ENCODE data around the gene GRM2.
"Not testable (repeated sequence)": the region's sequence is repeated elsewhere in the genome, so short reads cannot be mapped to it uniquely, and the experiment has no call there.

The GRM2 gene

GRCh38 chr3:51722362-51722761, 15.5 kb downstream of the GRM2 start:
- DNase-seq (ENCODE audit: low read depth) = no peak

DNA sequence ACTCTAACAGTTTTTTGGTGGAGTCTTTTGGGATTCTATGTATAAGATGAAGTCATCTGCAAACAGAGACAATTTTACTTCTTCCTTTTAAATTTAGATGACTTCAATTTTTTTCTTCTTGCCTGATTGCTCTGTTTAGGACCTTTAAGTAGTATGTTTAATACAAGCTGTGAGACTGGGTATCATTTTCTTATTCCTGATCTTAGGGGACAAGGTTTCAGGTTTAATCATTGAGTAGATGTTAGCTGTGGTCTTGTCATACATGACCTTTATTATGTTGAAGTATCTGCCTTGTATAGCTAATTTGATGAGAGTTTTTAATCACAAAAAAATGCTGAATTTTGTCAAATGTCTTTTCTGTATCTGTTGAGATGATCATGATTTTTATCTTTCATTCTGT, 20.6 kb downstream of the GRM2 start:
- DNase-seq (ENCODE audit: low read depth) = no peak

DNA sequence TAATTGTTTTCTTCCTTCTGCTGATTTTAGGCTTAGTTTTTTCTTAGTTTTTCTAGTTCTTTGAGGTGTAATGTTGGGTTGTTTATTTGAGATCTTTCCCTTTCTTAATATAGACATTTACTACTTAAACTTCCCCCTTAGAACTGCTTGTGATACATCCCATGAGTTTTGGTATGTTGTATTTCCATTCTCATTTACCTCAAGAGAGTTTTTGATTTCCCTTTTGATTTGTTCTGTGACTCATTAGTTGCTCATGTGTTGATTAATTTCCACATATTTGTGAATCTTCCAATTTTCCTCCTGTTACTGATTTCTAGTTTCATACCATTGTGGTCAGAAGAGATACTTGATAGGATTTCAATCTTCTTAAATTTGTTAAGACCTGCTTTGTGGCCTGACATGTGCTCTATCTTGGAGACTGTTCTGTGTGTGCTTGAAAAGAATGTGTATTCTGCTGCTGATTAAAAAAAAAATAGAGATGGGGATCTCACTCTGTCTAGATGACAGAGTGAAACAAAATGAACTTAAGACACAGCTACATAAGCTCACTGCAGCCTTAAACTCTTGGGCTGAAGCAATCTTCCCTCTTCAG, 22.3 kb downstream of the GRM2 start:
- DNase-seq (ENCODE audit: low read depth) = no peak

DNA sequence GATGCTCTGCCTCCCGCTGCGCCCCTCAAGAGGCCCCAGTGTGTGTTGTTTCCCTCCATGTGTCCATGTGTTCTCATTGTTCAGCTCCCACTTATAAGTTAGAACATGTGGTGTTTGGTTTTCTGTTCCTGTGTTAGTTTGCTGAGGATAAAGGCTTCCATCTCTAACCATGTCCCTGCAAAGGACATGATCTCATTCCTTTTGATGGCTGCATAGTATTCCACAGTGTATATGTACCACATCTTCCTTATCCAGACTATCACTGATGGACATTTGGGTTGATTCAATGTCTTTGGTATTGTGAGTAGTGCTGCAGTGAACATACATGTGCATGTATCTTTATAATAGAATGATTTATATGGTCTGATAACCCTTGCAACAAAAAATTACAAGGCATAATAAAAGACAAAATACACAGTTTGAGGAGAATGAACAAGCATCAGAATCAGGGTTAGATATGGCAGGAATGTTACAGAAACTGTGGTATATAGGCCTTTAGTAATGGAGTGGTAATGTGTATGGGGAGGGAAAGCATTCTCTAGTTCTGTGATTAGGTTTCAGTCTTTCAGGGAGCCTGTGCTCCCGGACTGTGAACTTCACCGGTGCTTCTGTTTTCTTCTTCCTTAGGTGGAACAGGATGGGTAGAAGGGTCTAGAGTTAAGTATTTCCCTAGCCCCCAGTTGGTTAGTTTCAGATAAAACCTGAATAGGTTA, 27.1 kb downstream of the GRM2 start:
- no peak for DNase-seq (ENCODE audit: low read depth)

DNA sequence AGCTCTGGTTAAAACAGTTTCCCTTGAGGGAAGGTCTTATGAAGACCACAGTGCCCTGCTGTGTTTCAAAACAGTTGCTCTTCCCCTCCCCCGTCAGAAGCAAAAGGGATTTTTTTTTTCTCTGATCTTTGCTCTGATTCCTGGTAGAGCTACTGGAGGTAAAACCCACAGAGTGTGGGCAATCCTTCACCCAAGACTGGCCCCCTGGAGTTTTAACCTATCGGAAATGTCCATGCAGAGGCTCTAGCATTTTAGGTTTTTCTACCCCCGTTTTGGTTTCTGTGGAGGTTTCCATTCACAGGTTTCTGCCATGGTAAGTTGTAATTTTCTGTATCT, 27.7 kb downstream of the GRM2 start:
- DNase-seq (ENCODE audit: low read depth) = no peak

- DNase-seq (ENCODE audit: low read depth) = no peak
Measured at GRCh38 chr3:51735039-51735438, 28.2 kb downstream of the GRM2 start.

GRCh38 chr3:51735950-51736349, 29.1 kb downstream of the GRM2 start:
- DNase-seq (ENCODE audit: low read depth) = no peak

GRCh38 chr3:51739110-51739509, 32.2 kb downstream of the GRM2 start:
- DNase-seq (ENCODE audit: low read depth) = no peak

GRCh38 chr3:51742320-51742719, 35.5 kb downstream of the GRM2 start:
- not testable (repeated sequence) for DNase-seq (ENCODE audit: low read depth)

- not testable (repeated sequence) for DNase-seq (ENCODE audit: low read depth)
Measured at GRCh38 chr3:51742978-51743377, 36.1 kb downstream of the GRM2 start.

GRCh38 chr3:51747840-51748239, 41.0 kb downstream of the GRM2 start:
- no peak for DNase-seq (ENCODE audit: low read depth)

- DNase-seq (ENCODE audit: low read depth) = no peak
Measured at GRCh38 chr3:51748327-51748726, 41.5 kb downstream of the GRM2 start.

- DNase-seq (ENCODE audit: low read depth) = no peak
Measured at GRCh38 chr3:51750878-51751277, 44.0 kb downstream of the GRM2 start.

- no peak for DNase-seq (ENCODE audit: low read depth)
Measured at GRCh38 chr3:51751287-51751686, 44.4 kb downstream of the GRM2 start.

DNA sequence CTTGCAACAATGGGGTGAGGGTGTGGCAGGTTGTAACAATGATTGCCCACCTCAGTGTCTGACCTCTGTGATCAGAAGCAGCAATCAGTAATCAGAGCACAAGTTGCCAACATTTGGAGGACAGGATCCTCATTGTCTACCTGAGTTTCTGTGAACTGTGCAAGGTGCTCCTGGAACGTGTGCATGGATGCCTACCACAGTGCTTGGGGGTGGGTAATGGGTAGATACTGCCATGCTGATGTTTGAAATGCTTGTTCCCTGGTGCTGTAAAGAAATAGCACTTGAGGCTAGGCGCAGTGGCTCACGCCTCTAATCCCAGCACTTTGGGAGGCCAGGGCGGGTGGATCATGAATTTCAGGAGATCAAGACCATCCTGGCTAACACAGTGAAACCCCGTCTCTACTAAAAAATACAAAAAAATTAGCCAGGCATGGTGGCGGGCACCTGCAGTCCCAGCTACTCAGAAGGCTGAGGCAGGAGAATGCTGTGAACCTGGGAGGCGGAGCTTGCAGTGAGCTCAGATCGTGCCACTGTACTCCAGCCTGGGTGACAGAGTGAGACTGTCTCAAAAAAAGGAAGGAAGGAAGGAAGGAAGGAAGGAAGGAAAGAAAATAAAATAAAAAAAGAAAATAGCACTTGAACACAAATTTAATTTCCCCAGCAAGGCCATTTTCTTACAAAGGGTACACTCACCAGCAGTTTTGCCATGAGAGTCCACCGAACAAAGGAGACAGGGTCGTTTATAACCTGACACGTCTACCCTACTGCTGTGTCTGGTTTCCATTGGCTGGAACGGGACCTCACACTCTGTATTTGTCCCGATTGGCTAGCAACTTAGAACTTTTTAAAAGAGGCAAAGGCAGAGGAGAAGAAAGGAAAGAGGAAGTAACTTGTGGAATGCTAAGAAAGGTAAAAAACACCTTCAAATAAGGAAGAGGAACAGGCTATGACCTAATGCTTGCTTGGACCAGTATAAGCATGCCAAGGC, 47.2 kb downstream of the GRM2 start:
- not testable (repeated sequence) for DNase-seq (ENCODE audit: low read depth)

DNA sequence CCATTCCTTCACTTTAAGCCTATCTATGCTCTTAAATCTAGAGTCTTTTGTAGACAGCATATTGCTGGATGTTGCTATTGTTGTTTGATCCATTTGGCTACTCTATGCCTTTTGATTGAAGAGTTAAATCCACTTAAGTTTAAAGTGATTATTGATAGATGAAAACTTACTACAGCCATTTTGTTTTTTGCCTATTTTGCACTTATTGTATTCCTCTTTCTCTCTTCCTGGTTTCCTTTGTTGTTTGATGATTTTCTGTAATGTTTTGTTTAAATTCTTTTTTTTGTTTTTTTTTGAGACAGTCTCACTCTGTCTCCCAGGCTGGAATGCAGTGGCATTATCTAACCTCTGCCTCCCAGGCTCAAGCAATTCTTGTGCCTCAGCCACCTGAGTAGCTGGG, 52.3 kb downstream of the GRM2 start:
- DNase-seq (ENCODE audit: low read depth) = no peak

Data from HS-27A (cell line).